ENCODE measurements around the gene RAB9A. TPM values are rescaled to one million over a fixed set of nuclear protein-coding genes. Genes with fewer than 3 reads are reported as not detected.

The RAB9A gene
- total RNA-seq, 1 experiment from 2014 or later, result 15.3 TPM

- ATAC-seq (peak; percentile 60; the same call in 1 of the 2 replicates), DNase-seq (ENCODE audit: low read depth, low spot score) (no peak)
- peak overlapping the region; percentile 69 to 84 for H3K4me3 ChIP-seq (ENCODE audit: low read depth in 2 of 2, low read length in 2 of 2)
- CTCF ChIA-PET, result interaction anchor here (0.8 kb wide), 1 partner anchor 10 kb away, joined by 6 read pairs; no protein-coding TSS in a partner anchor
- H3K36me3 ChIP-seq (ENCODE audit: control insufficient read depth, insufficient read depth, low read length), result no peaks in the 10 kb centered on the region
- H3K27me3 ChIP-seq (ENCODE audit: control insufficient read depth, insufficient read depth, low read length), result no peaks in the 10 kb centered on the region
- H3K27ac ChIP-seq (ENCODE audit: low read length), result no peak overlapping the region
- in situ Hi-C loops (cut with HindIII; ENCODE audit: low pct_unique_long_range_greater_than_20kb, low sequenced_read_pairs), result no loop called here
- intact Hi-C loops (cut with micrococcal nuclease; ENCODE audit: unreplicated experiment), result no loop called here
- POLR2A ChIA-PET, result no interaction called here
- H3K4me1 ChIP-seq (ENCODE audit: control insufficient read depth, insufficient read depth, low read length), result no peaks in the 10 kb centered on the region; the same call in none of the 2 replicates
- no TSS peak for BruUV-seq (replicated peaks)
- no peaks in the 10 kb centered on the region for H3K9me3 ChIP-seq (ENCODE audit: control insufficient read depth, insufficient read depth, low read depth, low read length)
- TF ChIP-seq SIN3A (IDR thresholded peaks at IDR 0.05; ENCODE audit: borderline replicate concordance, insufficient read depth, low read depth, low read length), result no peak
- no peak for TF ChIP-seq CTCF (IDR thresholded peaks at IDR 0.05)
- TF ChIP-seq POLR2AphosphoS5 (IDR thresholded peaks at IDR 0.05; ENCODE audit: low read depth, low read length), result no peak
- TF ChIP-seq TCF7L2 (IDR thresholded peaks at IDR 0.05; ENCODE audit: low read depth, low read length), result no peak
- TF ChIP-seq, protein P1, sequence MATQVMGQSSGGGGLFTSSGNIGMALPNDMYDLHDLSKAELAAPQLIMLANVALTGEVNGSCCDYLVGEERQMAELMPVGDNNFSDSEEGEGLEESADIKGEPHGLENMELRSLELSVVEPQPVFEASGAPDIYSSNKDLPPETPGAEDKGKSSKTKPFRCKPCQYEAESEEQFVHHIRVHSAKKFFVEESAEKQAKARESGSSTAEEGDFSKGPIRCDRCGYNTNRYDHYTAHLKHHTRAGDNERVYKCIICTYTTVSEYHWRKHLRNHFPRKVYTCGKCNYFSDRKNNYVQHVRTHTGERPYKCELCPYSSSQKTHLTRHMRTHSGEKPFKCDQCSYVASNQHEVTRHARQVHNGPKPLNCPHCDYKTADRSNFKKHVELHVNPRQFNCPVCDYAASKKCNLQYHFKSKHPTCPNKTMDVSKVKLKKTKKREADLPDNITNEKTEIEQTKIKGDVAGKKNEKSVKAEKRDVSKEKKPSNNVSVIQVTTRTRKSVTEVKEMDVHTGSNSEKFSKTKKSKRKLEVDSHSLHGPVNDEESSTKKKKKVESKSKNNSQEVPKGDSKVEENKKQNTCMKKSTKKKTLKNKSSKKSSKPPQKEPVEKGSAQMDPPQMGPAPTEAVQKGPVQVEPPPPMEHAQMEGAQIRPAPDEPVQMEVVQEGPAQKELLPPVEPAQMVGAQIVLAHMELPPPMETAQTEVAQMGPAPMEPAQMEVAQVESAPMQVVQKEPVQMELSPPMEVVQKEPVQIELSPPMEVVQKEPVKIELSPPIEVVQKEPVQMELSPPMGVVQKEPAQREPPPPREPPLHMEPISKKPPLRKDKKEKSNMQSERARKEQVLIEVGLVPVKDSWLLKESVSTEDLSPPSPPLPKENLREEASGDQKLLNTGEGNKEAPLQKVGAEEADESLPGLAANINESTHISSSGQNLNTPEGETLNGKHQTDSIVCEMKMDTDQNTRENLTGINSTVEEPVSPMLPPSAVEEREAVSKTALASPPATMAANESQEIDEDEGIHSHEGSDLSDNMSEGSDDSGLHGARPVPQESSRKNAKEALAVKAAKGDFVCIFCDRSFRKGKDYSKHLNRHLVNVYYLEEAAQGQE (IDR thresholded peaks at IDR 0.05; ENCODE audit: insufficient read depth in 1 of 2, low read depth in 2 of 2, low read length in 1 of 2), result no peak
Measured at GRCh38 chrX:13688384-13688957, 457 bp upstream of the RAB9A start.

GRCh38 chrX:13689741-13690211, 848 bp downstream of the RAB9A start:
- Histone ChIP-seq H3K27ac (ENCODE audit: low read length) (peak overlapping the region; percentile 83), H3K4me1 (ENCODE audit: control insufficient read depth, insufficient read depth, low read length) (peaks cover 3% of the 10 kb centered on the region), H3K36me3 (ENCODE audit: control insufficient read depth, insufficient read depth, low read length) (no peaks in the 10 kb centered on the region), H3K9me3 (ENCODE audit: control insufficient read depth, insufficient read depth, low read depth, low read length) (no peaks in the 10 kb centered on the region), H3K27me3 (ENCODE audit: control insufficient read depth, insufficient read depth, low read length) (no peaks in the 10 kb centered on the region), H3K4me3 (ENCODE audit: low read depth in 2 of 2, low read length in 2 of 2) (peak overlapping the region; percentile 69 to 84)
- intact Hi-C loops (cut with micrococcal nuclease; ENCODE audit: unreplicated experiment) (no loop called here), in situ Hi-C loops (cut with HindIII; ENCODE audit: low pct_unique_long_range_greater_than_20kb, low sequenced_read_pairs) (no loop called here)
- BruUV-seq (replicated peaks), result TSS peak; percentile 77
- POLR2A ChIA-PET, result no interaction called here
- no peak for TF ChIP-seq SIN3A (IDR thresholded peaks at IDR 0.05; ENCODE audit: borderline replicate concordance, insufficient read depth, low read depth, low read length)
- TF ChIP-seq TCF7L2 (IDR thresholded peaks at IDR 0.05; ENCODE audit: low read depth, low read length), result no peak
- ATAC-seq (no peak), DNase-seq (ENCODE audit: low read depth, low spot score) (no peak)
- CTCF ChIA-PET, result no interaction called here

DNA sequence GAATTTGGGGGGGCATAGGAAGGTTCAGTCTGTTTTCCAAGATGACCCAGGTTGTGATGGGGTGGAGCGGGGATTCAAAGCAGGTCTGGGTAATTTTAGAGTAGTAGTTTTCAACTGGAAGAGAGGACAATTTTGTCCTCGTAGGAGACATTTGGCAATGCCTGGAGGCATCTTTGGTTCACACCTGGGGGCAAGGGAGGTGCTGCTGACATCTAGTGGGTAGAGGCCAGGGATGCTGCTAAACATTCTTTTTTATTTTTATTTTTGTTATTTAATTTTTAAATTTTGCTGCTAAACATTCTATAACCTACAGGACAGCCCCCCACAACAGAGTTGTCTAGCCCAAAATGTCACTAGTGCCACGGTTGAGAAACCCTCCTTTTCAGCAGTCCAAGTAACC, 1.9 kb downstream of the RAB9A start:
- BruUV-seq (replicated peaks), result no TSS peak
- DNase-seq (ENCODE audit: low read depth, low spot score) (no peak), ATAC-seq (no peak)
- Histone ChIP-seq H3K27me3 (ENCODE audit: control insufficient read depth, insufficient read depth, low read length) (no peaks in the 10 kb centered on the region), H3K27ac (ENCODE audit: low read length) (0 out of 2 replicates have a peak overlapping the region, but pooled peaks have one; percentile 83), H3K36me3 (ENCODE audit: control insufficient read depth, insufficient read depth, low read length) (no peaks in the 10 kb centered on the region), H3K4me3 (ENCODE audit: low read depth in 2 of 2, low read length in 2 of 2) (peak overlapping the region; percentile 69 to 84), H3K9me3 (ENCODE audit: control insufficient read depth, insufficient read depth, low read depth, low read length) (no peaks in the 10 kb centered on the region), H3K4me1 (ENCODE audit: control insufficient read depth, insufficient read depth, low read length) (peaks cover 3% of the 10 kb centered on the region)
- POLR2A ChIA-PET, result no interaction called here
- CTCF ChIA-PET, result no interaction called here
- intact Hi-C loops (cut with micrococcal nuclease; ENCODE audit: unreplicated experiment) (no loop called here), in situ Hi-C loops (cut with HindIII; ENCODE audit: low pct_unique_long_range_greater_than_20kb, low sequenced_read_pairs) (no loop called here)
- no peak for TF ChIP-seq TCF7L2 (IDR thresholded peaks at IDR 0.05; ENCODE audit: low read depth, low read length)
- peak; percentile 41 for TF ChIP-seq CTCF (IDR thresholded peaks at IDR 0.05)
- TF ChIP-seq, protein P1 (IDR thresholded peaks at IDR 0.05; ENCODE audit: insufficient read depth in 1 of 2, low read depth in 2 of 2, low read length in 1 of 2), result no peak
- TF ChIP-seq SIN3A (IDR thresholded peaks at IDR 0.05; ENCODE audit: borderline replicate concordance, insufficient read depth, low read depth, low read length), result no peak
